ENCODE results near the gene RANBP3.
"Not testable (repeated sequence)": the region's sequence is repeated elsewhere in the genome, so short reads cannot be mapped to it uniquely, and the experiment has no call there.

The RANBP3 gene

DNA sequence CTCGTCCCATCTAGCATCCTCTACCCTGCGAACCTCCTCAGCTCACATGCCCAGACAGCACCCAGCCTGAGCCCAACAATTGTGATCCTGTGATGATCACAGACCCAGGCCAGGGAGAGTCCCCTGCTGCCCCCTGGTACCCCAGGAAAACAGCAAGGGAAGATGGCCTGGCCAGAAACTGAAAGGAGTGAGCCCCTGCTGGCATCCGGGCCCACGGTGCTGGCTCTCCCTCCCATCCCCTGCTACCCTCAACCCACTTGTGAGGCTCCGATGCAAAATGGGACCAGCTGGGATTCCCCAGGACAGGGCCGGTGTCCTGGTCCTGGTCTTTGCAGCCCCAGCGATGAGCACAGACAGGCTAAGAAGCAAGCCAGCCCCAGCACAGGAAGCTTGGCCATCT is 14.1 kb downstream of the RANBP3 start:
- no peak for DNase-seq

DNA sequence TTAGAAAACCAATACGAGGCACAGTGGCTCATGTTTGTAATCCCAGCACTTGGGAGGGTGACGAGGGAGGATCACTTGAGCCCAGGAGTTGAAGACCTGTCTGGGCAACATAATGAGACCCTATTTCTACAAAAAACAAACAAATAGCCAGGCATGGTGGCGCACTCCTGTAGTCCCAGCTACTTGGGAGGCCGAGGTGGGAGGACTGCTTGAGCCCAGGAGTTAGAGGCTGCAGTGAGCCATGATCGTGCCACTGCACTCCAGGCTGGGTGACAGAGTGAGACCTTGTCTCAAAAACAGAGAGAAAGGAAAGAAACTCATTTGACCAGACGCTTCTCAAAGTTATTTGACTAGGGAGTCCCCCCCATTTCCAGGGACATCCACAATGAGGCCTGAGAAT is 14.7 kb downstream of the RANBP3 start:
- DNase-seq: not testable (repeated sequence)

DNA sequence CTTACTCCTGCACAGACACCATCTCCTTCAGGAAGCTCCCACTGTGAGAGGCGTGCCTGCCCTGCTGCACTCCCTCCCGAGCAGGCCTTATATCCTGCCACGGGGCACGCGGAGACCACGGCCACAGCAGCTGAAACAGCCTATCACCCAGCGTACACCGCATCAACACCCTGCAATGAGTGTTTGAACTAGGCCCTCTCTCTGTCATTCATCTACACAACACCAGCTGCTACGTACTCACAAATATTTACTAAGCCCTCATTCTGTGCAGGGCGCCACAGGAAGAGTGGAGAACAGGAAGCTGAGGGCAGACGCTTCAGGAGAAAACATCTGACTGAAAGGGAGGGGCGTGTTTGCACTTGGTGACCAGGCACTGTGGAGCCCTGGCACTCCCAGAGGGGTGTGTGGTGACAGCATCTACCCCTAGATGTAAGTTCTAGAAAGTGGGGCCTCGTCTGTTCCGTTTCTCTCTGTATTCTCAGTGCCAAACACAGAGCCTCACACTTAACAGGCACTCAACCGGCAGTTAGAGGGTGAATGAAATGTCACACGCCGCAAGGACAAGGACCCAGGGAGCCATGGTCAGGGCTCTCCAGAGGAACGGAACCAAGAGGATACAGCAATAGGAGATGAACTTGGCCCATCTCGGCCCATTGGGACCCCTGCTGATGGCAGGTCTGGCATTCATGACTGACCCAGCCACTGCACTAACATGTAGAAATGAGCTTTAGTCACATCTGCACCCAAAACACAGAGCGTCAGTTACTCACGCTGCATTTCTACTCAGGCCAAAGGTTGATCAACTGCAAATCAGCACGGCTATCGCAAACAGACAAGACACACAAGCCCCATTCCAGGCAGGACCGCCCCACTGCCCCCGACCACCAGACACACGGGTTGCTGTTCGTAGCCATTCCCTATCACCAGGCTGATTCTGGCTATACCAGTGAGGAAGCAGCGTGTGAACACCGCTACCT is 15.7 kb downstream of the RANBP3 start:
- peak; percentile 70 for DNase-seq

DNA sequence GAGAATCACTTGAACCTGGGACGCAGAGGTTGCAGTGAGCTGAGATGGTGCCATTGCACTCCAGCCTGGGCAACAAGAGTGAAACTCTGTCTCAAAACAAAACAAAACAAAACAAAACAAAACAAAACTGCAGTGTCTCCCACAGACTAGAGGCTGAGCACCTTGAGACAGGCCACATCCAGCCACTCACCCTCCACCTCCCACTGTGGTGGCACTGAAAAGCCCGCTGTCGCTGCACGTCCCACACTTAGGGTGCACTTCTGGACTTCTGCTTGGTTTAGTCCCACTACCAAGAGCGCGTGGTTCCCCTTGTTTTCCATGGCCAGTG is 16.3 kb downstream of the RANBP3 start:
- not testable (repeated sequence) for DNase-seq

DNA sequence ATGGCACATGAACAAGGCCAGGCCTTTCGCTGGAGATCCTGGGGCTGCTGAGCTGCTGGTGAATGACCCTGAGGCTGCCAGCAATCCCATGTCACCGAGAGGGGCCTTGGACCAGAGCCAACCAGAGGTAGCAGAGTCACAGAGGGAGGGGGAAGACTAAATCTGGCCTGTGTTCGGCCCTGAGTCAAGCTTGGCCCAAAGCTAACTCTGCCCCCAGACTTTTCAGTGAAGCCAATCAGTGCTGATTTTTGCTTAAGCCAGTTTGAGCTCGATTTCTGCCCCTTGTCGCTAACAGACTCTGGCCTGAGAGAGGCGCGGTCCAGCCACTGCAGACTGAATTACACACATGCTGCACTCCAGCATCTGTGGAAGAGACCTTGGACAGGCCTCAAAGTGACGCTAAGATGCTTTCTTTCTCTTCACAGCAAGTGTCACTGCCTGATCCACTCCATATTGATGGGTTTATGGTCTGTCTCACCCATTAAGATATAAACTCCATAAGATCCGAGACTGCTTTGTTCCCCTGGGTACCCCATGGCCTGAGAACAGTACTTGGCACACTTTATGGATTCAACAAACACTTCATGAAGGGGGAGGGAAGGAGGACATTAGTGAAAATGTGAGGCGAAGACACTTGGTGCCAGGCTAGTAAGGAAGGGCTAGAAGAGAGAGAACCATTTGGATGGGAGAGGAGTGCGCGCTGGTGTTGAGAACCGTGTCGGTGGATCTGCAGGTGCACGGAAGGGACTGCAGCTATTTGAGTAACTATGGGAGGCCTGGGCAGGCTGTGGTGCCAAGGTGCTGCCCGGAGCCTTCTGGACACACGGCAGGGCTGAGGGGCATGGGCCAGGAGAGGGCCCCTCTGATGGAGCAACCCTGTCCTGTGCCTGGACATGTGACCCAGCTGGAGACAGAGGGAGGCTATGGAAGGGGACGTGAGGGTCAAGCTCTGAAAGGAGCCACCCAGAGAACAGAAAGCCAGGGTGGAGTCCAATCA is 17.6 kb downstream of the RANBP3 start:
- no peak for DNase-seq

DNA sequence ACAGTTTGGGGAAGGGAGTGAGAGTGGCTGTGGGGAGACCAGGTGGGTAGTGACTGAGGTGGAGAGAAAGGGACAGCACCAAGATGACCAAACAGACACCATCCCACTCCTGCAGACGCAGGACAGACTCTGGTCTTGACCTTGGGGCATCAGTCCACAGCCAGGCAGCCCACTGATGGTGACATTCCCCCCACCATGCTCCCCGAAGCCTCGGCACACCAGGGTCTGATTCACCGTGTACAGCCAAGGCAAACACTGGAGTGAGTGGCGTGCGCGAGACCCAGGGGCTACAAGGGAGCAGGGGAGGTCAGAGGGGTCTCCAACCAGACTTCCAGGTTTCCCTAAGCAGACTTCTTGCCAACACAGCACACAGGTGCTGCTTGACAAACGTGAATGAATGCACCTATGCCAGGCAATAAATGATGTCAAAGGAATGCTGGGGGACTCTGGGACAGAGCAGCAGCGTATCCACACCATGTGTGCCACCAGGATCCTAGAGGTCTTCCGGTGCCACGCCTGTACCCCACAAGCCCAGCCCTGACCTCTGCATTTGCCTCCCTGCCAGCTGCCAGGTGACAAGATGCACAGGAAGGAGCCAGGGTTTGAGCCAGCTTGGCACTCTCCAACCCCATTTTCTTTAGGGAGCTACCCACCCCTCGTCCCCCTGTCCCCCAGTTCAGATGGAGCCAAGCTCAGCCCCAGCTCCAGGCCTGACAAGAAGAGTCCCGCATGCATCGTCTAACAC is 18.5 kb downstream of the RANBP3 start:
- no peak for DNase-seq

DNA sequence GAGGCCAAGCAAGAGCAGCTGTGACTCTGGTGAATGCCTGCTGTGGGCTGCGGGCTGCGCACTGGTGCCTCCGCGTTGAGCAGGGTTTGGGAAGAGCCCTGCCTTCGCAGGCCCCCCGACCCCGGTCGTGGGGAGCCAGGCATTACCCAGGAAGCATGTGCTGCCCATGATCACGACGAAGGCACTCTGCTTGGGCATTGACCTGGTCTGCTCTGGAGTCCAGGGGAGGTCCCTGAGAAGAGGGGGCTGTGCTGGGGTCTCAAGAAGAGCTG is 19.2 kb downstream of the RANBP3 start:
- no peak for DNase-seq

DNA sequence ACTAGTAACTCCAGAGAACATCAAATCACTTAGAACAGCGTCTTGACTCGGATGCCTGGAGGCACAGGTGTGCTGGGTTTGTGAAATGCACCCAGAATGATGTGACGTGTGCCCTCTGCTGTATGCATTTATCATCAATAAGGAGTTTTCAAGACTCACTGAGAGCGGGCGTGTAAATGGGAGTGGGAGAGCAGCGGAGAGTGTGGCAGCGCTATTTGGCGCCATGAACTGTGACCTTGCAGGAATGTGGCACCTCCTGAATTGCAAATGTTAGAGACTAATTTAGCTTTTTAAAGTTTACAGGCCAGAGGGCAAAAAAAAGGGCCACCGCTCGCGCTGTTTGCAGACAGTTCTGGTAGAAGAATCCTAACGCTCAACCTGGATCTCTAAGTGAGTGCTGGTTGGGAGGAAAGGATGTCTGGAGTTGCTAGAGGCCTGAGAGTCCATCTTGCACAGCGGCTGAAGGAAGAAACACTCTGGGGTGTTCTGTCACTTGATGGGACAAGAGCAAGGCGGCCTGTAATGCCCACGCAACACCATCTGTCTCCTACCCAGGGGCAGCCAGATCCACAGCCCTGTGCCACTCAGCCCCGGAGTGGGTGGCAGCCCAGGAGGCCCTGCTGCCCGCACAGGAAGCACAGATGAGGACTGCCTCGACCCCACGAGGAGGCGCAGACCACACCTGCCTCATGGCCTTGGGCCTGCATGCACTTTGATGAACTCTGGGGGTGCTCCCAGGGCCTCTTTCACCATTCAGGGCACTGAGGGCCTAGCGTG is 19.7 kb downstream of the RANBP3 start:
- DNase-seq: no peak

DNA sequence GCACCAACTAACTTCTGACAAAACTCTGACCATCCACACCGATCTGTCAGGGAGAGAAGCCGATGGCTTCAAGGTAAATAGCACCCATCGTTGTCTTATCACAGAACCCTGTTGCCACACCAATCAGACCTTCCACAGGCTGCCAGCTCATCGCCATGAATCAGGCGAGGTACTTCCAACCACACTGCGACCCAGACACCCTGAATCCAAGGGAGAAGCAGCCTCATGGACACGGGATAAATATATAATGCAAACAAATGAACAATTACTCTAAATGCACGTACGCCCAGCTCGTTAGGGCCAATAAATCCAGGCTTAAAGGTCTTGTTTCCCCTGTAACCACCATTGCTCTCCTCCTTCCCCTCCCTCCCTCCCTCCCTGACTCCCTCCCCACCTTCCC is 20.8 kb downstream of the RANBP3 start:
- DNase-seq: no peak

DNA sequence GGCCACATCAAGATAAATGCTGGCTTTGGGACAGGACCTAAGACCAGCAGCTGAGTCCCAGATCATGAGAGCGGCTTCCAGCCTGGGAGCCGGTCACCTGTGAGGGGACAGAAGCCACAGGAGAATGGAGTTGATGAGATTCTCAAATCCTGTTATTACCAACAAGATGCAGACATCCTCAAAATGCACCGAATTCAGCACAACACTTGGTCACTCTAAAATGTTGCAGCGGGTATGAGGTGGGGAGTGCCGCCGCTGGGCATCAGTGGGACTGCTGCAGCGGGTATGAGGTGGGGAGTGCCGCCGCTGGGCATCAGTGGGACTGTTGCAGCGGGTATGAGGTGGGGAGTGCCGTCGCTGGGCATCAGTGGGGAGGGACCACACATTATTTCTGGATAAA is 21.2 kb downstream of the RANBP3 start:
- no peak for DNase-seq

DNA sequence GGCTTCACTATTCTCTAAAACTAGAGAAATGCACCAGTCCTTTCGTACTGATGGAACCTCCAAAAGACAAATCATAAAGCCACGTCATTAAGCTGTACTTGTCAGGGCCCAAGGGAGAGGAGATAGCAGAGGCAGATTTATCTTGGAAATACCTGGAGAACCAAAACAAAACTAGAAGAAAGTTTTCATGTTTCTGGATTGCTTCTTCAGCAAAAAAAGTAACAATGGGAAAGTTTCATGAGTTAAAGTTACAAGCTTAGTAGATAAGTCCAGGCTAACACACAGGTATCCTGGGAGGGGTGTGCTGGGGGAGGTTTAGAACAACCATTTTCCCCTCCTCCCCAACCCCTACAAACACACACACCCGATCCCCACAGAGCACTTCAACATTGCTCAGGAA is 21.6 kb downstream of the RANBP3 start:
- no peak for DNase-seq

DNA sequence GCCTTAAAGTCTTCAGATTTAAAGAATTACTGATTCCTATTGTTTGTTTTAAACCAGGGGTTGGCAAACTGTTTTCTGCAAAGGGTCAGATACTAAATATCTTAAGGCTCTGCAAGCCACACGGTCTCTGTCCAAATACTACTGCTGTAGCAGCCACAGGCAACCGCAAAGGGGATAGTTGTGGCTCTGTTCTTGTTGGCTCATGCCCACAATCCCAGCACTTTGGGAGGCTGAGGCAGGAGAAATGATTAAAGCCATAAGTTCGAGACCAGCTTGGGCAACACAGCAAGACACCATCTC is 22.4 kb downstream of the RANBP3 start:
- no peak for DNase-seq

DNA sequence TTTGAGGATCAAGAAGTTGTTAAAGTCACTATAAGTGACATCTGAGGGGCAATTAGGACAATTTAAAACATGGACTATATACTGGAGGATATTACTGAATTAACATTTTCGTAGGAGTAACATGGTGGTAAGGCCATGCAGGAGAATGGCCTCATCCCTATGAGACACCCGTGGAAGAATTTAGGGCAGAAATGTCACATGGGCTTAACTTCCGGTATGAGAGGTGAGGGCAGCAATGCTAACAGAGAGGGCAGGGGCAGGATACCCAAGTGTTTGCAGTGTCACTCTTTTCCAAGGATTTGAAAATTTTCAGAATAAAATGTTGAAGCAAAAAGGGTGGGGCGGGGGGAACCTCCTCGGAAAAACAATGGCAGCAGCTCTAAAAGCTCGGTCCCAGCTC is 23.6 kb downstream of the RANBP3 start:
- DNase-seq: no peak

DNA sequence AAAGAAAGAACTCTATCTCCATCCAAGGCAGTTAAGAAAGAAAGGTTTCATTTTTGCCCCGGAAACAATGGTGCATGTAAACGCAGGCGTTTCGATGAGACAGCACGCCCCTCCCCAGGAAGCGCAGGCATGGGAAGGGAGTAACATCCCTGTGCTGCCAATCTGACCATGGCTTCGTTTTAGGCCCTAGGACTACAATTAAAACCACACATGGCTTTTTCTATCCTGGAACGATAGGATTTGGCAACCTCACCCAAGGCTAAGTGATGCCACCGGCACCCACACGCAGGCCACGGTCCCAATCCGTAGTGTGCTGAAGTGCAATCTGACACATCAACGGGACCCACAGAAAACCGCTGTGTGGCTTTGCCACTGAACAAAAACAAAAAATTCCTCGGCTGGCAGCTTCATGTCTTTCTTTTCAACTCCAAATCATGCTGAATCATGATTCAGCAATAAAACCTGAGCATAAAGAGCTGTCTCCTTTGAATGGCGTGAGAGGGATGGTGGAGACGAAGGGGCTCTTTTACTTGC is 24.2 kb downstream of the RANBP3 start:
- no peak for DNase-seq

DNA sequence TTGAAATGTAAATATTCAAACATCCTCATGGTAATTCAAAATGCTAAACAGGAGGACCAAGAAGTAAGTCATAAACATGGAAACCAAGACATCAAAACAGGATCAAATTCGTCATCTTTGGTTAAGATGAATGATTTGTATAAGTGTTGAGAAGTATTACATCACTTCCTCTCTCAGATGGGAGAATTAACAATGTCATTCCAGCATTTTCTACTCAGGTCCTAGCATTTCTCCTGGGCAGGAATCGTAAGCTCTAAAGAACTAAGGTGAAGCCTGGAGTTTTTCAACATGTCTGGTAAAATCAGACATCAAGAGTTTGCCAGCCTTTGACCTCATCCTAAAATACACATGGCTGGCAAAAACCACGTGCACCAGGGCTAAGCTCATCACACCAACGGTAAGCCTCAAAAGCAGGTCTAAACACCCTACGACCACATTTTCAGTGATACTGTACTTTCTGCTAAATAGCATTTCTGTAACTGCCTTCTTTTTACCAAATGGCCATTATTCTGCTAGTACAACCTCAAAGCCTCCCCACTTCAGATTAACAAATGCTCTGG is 24.8 kb downstream of the RANBP3 start:
- no peak for DNase-seq

DNA sequence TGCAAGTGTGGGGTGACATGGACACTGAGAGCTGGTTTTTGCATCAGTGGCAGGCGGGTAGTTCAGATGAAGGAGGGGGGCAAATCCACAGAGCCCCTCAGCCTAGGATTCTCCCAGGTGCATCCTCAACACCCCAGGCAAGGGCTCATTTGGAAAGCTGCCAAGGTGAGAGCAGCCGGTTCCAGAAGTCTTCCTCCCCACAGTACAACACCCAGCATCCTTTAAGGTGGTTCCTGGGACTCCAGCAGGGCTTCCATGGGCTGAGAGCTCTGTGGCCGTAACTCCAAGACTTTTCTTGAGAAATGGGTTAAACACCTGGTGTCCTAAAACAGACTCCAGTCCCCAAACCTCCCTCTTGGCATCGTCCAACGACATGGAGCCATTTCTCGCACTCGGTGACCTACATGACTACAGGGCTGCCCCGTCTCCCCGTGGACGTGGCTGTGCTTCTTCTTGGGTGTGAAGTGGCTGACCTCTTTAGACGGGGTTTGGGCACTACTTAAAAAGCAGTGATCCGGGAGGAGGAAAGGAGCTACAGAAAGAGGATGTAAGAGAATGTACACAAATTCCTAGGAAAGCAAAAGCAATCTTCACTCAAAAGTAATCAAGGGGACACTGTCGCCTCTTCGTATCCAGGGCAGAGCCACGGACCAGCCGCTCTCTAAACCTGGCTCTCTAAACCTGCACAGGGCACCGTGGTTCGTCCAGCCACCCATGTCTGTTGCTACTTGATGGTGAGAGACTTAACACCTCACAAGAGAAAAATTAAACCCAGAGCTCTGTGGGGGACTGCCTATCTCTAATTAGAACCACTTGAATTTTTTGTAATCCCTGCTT is 25.5 kb downstream of the RANBP3 start:
- no peak for DNase-seq

DNA sequence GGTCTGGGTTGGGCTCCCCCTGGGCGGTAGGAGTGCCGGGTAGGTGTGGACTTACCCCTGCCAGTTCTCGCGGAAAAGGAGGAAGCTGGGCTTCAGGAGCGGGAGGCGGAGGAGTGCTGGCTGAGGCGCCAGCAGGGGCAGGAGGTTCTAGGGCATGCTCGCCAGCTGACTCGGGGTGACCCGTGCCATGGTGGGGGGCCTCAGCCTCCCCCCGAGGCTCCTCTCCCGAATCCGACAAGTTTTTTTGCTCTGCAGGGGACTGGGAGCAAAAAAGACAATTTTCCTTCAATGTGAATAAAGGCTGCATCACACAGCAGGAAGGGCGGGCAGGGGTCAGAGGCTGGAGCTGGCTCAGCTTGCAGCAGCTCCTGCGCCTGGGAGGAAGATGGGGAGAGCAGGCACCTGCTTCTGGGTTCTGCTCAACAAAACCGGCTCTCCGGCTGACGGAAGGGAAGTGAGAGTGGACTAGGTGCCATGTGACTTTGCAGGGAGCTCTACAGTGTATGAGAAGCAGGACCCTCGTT is 26.5 kb downstream of the RANBP3 start:
- no peak for DNase-seq

DNA sequence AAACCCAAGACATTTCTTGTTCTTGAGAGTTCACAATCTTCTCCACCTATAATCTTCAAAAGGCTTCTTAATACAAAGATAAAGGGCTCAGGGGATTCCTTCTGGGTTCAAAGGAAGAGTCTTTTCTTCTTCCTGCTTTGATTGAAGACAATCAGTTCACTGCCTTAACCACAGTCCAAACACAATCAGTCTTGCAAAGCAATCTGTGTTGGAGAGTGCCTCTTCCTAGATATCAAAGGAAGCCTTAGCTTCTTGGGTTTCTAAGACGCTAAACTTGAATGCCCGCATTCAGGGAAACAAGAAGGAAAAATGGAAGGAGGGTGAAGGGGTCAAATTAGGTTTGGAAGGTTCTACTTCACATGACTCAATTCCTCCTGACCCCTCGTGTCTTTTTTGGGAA is 27.2 kb downstream of the RANBP3 start:
- DNase-seq: no peak

DNA sequence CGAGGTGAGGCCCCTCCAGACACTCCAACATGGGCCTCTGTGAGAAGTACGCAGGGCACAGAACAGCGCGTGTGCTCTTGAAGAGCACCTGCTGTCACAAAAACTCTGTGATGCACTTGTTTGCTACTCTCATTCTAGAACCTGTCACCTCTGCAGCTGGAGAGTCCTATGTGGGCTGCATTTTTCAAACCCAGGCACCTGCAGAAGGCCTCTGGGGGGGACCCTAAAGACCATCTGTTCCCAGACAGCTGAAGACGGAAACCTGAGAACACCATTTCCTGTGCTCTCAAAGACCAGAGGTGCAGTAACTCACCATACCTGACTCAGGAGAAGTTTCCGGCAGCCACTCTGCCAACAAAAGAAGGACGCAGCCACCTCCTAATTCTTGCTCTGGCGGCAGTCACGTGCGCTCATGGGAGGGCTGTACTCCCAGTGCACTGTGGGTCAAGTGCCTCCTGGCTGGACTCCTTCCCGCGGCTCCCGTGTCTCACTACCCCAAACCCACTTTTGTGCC is 28.1 kb downstream of the RANBP3 start:
- DNase-seq: no peak

DNA sequence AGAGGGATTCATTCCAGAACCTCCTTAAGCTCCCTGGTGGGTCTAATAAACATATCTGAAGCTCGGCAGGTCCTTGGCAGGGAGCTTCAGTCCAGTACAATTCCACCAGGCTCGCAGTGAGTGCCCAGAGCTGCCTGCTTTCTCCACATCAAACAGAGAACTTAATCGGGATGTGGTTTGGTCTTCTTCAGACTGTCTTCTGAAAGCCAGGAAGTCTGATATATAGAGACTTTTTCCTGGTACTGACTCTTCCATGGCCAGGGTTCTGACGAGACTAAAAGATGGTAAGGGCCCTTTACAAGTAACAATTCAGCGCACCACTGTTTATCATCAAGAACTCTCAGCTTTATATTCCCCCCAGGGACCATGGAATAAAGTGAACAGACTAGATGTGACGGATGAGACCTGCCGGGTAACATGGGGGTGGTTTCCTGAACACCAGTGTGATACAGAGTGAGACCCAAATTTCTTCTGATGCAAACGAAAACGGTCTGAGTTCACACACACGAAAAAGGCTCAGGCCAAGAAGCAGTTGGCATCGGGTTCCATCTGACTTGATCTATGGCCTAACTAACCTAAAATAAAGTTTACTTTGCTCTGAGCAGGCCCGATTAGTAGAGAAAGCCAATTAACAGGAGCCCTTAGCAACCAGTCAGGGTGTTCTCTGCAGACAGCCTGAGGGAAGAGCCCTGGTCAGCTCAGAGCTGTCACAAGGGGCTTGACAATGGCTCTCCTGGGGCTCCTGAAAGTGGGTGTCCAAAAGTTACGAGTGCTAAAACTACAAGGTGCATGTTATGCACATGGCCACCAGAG is 29.0 kb downstream of the RANBP3 start:
- DNase-seq: no peak
